HG03159 (cell line): ENCODE results near the gene HMGCL.
"Not testable (repeated sequence)": the region's sequence is repeated elsewhere in the genome, so short reads cannot be mapped to it uniquely, and the experiment has no call there.

Experiments used
- ATAC-seq: cut with Tn5 transposase; IDR thresholded peaks from one replicate; pipeline ENCODE4 v1.9.1; 2021; ENCODE audit warnings: mild to moderate bottlenecking, moderate library complexity; ENCODE audit not compliant: unreplicated experiment

HMGCL gene

GRCh38 chr1:23799570-23800399, 25.4 kb downstream of the HMGCL start:
- ATAC-seq = no peak

GRCh38 chr1:23799255-23799569, 26.0 kb downstream of the HMGCL start:
- no peak for ATAC-seq

GRCh38 chr1:23798662-23799142, 26.5 kb downstream of the HMGCL start:
- ATAC-seq = no peak

GRCh38 chr1:23797478-23798448, 27.5 kb downstream of the HMGCL start:
- no peak for ATAC-seq

- ATAC-seq = no peak
These were observed 28.6 kb downstream of the HMGCL start for GRCh38 chr1:23796466-23797271.

GRCh38 chr1:23795676-23796465, 29.4 kb downstream of the HMGCL start:
- no peak for ATAC-seq

GRCh38 chr1:23794732-23795182, 30.5 kb downstream of the HMGCL start:
- ATAC-seq = not testable (repeated sequence)

- ATAC-seq = no peak
These were observed 31.1 kb downstream of the HMGCL start for GRCh38 chr1:23793861-23794731.

GRCh38 chr1:23793018-23793781, 32.0 kb downstream of the HMGCL start:
- no peak for ATAC-seq

GRCh38 chr1:23792151-23792945, 32.9 kb downstream of the HMGCL start:
- no peak for ATAC-seq

- no peak for ATAC-seq
These were observed 33.6 kb downstream of the HMGCL start for GRCh38 chr1:23791516-23792047.

- ATAC-seq = peak; percentile 65
These were observed 34.3 kb downstream of the HMGCL start, which contains the start of gene LYPLA2 for GRCh38 chr1:23790696-23791515. Gene LYPLA2 (plus strand): TSS chr1:23791145. CDS start chr1:23792683, 1,538 bp downstream.

GRCh38 chr1:23788695-23789094, 36.5 kb downstream of the HMGCL start:
- ATAC-seq = no peak

- no peak for ATAC-seq
These were observed 37.5 kb downstream of the HMGCL start for GRCh38 chr1:23787701-23788100.

GRCh38 chr1:23784846-23785245, 40.4 kb downstream of the HMGCL start:
- ATAC-seq = no peak

GRCh38 chr1:23783141-23783540, 42.1 kb downstream of the HMGCL start:
- not testable (repeated sequence) for ATAC-seq
